ENCODE results near the gene KCNK3.

DNA sequence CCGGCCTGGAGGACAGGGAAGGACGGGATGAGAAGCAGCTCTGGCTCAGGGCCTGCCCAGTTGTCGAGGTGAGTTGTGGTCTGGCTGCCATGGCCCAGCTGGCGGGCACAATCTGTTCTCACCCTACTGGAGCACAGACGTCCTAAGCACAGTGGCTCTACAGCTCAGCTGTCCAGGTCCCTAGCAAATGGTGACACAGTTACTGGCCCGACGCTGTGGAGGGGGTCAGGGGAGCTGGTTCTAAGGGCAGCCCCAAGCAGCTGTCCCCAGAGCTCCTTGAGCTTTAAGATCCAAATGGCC is 32.9 kb downstream of the KCNK3 start:
- TF ChIP-seq EZH2 (IDR thresholded peaks at IDR 0.05; ENCODE audit: low read length, missing control alignments), result no peak
- TF ChIP-seq, protein P1, sequence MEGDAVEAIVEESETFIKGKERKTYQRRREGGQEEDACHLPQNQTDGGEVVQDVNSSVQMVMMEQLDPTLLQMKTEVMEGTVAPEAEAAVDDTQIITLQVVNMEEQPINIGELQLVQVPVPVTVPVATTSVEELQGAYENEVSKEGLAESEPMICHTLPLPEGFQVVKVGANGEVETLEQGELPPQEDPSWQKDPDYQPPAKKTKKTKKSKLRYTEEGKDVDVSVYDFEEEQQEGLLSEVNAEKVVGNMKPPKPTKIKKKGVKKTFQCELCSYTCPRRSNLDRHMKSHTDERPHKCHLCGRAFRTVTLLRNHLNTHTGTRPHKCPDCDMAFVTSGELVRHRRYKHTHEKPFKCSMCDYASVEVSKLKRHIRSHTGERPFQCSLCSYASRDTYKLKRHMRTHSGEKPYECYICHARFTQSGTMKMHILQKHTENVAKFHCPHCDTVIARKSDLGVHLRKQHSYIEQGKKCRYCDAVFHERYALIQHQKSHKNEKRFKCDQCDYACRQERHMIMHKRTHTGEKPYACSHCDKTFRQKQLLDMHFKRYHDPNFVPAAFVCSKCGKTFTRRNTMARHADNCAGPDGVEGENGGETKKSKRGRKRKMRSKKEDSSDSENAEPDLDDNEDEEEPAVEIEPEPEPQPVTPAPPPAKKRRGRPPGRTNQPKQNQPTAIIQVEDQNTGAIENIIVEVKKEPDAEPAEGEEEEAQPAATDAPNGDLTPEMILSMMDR (conservative IDR thresholded peaks at IDR 0.05 in 1 of 2, IDR thresholded peaks at IDR 0.05 in 1 of 2; ENCODE audit: low read depth in 1 of 2, low read length in 2 of 2), result no peak
